Right atrium auricular region (tissue), 2 donors: ENCODE data around the gene IRF8. TPM values are rescaled to one million over a fixed set of nuclear protein-coding genes. Genes with fewer than 3 reads are reported as not detected.

Experiments
- DNase-seq: peaks from one replicate; pipeline ENCODE4 v3.0.0-alpha.2; 2019; ENCODE audit warnings: low spot score
- H3K27ac ChIP-seq, 2 donors: fragments of 200-600 bp; sonication (generic); 1 replicate in 1 of 2; 2 replicates in 1 of 2; pipeline ENCODE4 v1.5.1; 2016 to 2019
- H3K27me3 ChIP-seq, 2 donors: fragments of 200-600 bp; sonication (generic); one replicate each; pipeline versions ENCODE4 v1.5.1 to v1.6.0; 2017 to 2019
- H3K36me3 ChIP-seq: fragments of 200-600 bp; sonication (generic); one replicate; pipeline ENCODE4 v1.5.1; 2016
- H3K4me1 ChIP-seq, 2 donors: fragments of 200-600 bp; sonication (generic); one replicate each; pipeline versions ENCODE4 v1.5.1 to v1.6.0; 2017 to 2019
- H3K4me3 ChIP-seq, 2 donors: fragments of 200-600 bp; sonication (generic); 1 replicate in 1 of 2; 2 replicates in 1 of 2; pipeline ENCODE4 v1.5.1; 2017 to 2019; ENCODE audit warnings: mild to moderate bottlenecking in 1 of 2, moderate library complexity in 1 of 2
- H3K9me3 ChIP-seq, 2 donors: fragments of 200-600 bp; sonication (generic); one replicate each; pipeline ENCODE4 v1.5.1; 2019
- total RNA-seq, 2 donors: library from RNA; depleted of rRNA; stranded (reverse); fragments of >200 nt; gene quantifications; one replicate each; pipeline ENCODE4 v1.1.0, GENCODE V29; 2016
- TF ChIP-seq, protein P1 (sequence below), 2 donors: fragments of 200-600 bp; sonication (generic); IDR thresholded peaks; one replicate each; pipeline ENCODE4 v1.5.1; 2019; ENCODE audit warnings: antibody characterized with exemption in 2 of 2

The IRF8 gene
- total RNA-seq, 2 donors from 2014 or later = 2.2 to 10.6 TPM

DNA sequence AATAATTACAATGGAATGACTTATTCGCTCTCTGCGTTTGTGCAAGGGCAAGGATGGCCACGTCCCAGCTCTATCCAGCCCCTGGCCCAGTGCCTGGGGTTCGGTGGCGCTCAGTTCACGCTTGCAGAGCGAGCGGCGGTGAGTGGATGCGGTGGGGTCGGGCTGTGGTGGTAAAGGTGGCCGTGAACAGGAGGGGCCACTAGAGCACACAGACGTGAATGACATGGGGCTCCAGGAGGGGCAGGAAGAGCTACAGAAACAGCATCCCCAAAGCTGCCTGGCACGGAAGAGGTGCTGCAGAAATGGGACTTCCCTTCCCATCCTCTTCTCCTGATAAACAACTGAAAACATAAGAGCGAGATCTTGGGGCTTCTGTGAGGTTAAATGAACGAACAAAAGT lies 28.4 kb downstream of the IRF8 start:
- Histone ChIP-seq H3K4me3 (no peak overlapping the region), H3K4me1 (no peaks in the 10 kb centered on the region), H3K27ac (no peak overlapping the region), H3K36me3 (no peaks in the 10 kb centered on the region), H3K27me3 (no peaks in the 10 kb centered on the region), H3K9me3 (no peaks in the 10 kb centered on the region)
- no peak for DNase-seq
- TF ChIP-seq, protein P1, sequence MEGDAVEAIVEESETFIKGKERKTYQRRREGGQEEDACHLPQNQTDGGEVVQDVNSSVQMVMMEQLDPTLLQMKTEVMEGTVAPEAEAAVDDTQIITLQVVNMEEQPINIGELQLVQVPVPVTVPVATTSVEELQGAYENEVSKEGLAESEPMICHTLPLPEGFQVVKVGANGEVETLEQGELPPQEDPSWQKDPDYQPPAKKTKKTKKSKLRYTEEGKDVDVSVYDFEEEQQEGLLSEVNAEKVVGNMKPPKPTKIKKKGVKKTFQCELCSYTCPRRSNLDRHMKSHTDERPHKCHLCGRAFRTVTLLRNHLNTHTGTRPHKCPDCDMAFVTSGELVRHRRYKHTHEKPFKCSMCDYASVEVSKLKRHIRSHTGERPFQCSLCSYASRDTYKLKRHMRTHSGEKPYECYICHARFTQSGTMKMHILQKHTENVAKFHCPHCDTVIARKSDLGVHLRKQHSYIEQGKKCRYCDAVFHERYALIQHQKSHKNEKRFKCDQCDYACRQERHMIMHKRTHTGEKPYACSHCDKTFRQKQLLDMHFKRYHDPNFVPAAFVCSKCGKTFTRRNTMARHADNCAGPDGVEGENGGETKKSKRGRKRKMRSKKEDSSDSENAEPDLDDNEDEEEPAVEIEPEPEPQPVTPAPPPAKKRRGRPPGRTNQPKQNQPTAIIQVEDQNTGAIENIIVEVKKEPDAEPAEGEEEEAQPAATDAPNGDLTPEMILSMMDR (IDR thresholded peaks at IDR 0.05) = no peak

GRCh38 chr16:85927959-85928358 lies 29.0 kb downstream of the IRF8 start:
- H3K36me3 ChIP-seq = no peaks in the 10 kb centered on the region

DNA sequence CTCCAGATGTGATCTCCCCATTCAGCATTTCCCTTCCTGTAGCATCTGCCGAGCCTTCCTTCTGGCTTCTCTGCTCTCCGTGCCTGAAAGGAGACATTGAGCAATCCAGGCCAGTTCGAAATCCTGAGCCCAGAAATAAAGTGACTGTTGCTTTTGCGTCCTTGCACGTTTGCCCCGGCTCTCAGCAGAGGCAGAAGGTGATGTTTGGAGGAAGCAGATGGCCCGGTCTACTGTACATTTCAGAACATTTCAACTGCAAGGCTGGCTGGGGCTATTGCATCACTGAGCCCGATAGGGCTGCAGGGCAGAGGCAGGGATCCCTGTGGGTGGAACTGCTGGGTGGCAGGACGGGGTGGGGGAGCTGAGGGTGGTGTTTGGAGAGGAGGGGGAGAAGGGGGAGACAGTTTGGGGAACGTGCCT lies 29.4 kb downstream of the IRF8 start:
- no peaks in the 10 kb centered on the region for H3K36me3 ChIP-seq
- no peak overlapping the region for H3K27ac ChIP-seq
- H3K27me3 ChIP-seq = no peaks in the 10 kb centered on the region
- no peaks in the 10 kb centered on the region for H3K4me1 ChIP-seq
- no peak overlapping the region for H3K4me3 ChIP-seq
- DNase-seq = no peak
- TF ChIP-seq, protein P1 (IDR thresholded peaks at IDR 0.05) = no peak
- H3K9me3 ChIP-seq = no peaks in the 10 kb centered on the region

More at GRCh38 chr16:85927959-85928358, 29.0 kb downstream of the IRF8 start:
- H3K4me1 ChIP-seq = no peaks in the 10 kb centered on the region
- H3K27ac ChIP-seq = no peak overlapping the region
- DNase-seq = no peak
- TF ChIP-seq, protein P1 (IDR thresholded peaks at IDR 0.05) = no peak
- no peaks in the 10 kb centered on the region for H3K27me3 ChIP-seq
- no peaks in the 10 kb centered on the region for H3K9me3 ChIP-seq
- H3K4me3 ChIP-seq = no peak overlapping the region

- Histone ChIP-seq H3K36me3 (no peaks in the 10 kb centered on the region), H3K4me1 (no peaks in the 10 kb centered on the region), H3K9me3 (no peaks in the 10 kb centered on the region), H3K4me3 (no peak overlapping the region), H3K27me3 (no peaks in the 10 kb centered on the region), H3K27ac (no peak overlapping the region)
- TF ChIP-seq, protein P1 (IDR thresholded peaks at IDR 0.05) = no peak
- DNase-seq = no peak
These were observed 30.3 kb downstream of the IRF8 start for GRCh38 chr16:85929259-85929721.

DNA sequence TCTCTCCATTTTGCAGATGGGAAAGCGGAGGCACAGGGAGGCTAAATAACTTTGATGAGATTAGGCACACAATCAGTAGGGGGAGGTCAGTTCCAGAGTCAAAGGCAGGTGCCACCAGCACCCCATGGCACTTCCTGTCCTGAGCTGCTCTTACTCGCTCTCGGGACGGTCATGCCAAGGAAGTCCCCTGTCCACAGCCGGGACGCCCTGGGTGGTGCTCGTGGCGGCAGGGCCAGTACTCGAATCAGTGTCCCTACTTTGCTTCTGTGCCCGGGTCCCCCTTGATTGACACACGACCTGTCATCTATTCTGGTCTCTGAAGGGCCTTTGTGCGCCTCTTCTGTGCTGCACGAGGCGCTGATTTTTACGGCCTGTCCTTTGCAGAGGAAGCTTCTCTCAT lies 31.3 kb downstream of the IRF8 start:
- Histone ChIP-seq H3K9me3 (no peaks in the 10 kb centered on the region), H3K27ac (no peak overlapping the region), H3K4me3 (no peak overlapping the region), H3K4me1 (no peaks in the 10 kb centered on the region), H3K36me3 (no peaks in the 10 kb centered on the region), H3K27me3 (no peaks in the 10 kb centered on the region)
- TF ChIP-seq, protein P1 (IDR thresholded peaks at IDR 0.05) = no peak
- DNase-seq = no peak
